GM12878 (cell line): ENCODE data around the gene DLG4.

Source experiments
- CHD1 ChIP-seq: IDR thresholded peaks from 2 replicates; pipeline ENCODE4 v1.6.1; 2012; ENCODE audit warnings: low read depth, low read length, improper control_type of control experiment
- EGR1 ChIP-seq, 2 experiments: IDR thresholded peaks; 1 replicate in 1 of 2; 2 replicates in 1 of 2; pipeline ENCODE4 v1.6.1; 2011 to 2012; ENCODE audit warnings: low read depth in 2 of 2, low read length in 2 of 2, borderline replicate concordance in 1 of 2, mild to moderate bottlenecking in 1 of 2, moderate library complexity in 1 of 2
- EZH2 ChIP-seq: IDR thresholded peaks from 2 replicates; pipeline ENCODE4 v1.6.1; 2012; ENCODE audit warnings: low read depth, mild to moderate bottlenecking, control low read depth, inconsistent platforms, low read length, borderline replicate concordance; ENCODE audit not compliant: control insufficient read depth
- FOS ChIP-seq: IDR thresholded peaks from 3 replicates; pipeline ENCODE4 v1.6.1; 2011; ENCODE audit warnings: borderline replicate concordance; ENCODE audit not compliant: insufficient read length; ENCODE audit errors: extremely low read depth
- NFIC ChIP-seq: IDR thresholded peaks from 2 replicates; pipeline ENCODE4 v1.6.1; 2012; ENCODE audit warnings: low read depth, mild to moderate bottlenecking, inconsistent platforms, low read length, moderate library complexity
- POLR2A ChIP-seq: IDR thresholded peaks from 2 replicates; pipeline ENCODE4 v1.6.1; 2011; ENCODE audit warnings: low read depth, mild to moderate bottlenecking, low read length
- POLR2AphosphoS5 ChIP-seq: IDR thresholded peaks from 2 replicates; pipeline ENCODE4 v1.6.1; 2011; ENCODE audit warnings: mild to moderate bottlenecking, low read length, inconsistent platforms
- SMAD1 ChIP-seq: fragments of 450-650 bp; IDR thresholded peaks from 2 replicates; pipeline ENCODE4 v1.6.1; 2018; ENCODE audit warnings: mild to moderate bottlenecking, low read depth; ENCODE audit not compliant: partially characterized antibody
- SPI1 ChIP-seq: IDR thresholded peaks from 2 replicates; pipeline ENCODE4 v1.6.1; 2011; ENCODE audit warnings: low read depth, mild to moderate bottlenecking, low read length, moderate library complexity, borderline replicate concordance; ENCODE audit not compliant: insufficient read depth
- SREBF2 ChIP-seq: IDR thresholded peaks from 2 replicates; pipeline ENCODE4 v1.6.1; 2012; ENCODE audit warnings: mild to moderate bottlenecking, low read length
- TBL1XR1 ChIP-seq: IDR thresholded peaks from 2 replicates; pipeline ENCODE4 v1.6.1; 2012; ENCODE audit warnings: low read depth, low read length, improper control_type of control experiment
- USF2 ChIP-seq: IDR thresholded peaks from 2 replicates; pipeline ENCODE4 v1.6.1; 2011; ENCODE audit warnings: low read depth, low read length, improper control_type of control experiment, borderline replicate concordance

GRCh38 chr17:7215136-7215638 lies 4.4 kb downstream of the DLG4 start:
- no peak for TF ChIP-seq EZH2
- TF ChIP-seq FOS = no peak
- no peak for TF ChIP-seq NFIC
- TF ChIP-seq CHD1 = no peak
- TF ChIP-seq TBL1XR1 = no peak
- no peak for TF ChIP-seq SMAD1
- no peak for TF ChIP-seq EGR1 (IDR thresholded peaks at IDR 0.05; ENCODE audit: borderline replicate concordance in 1 of 2, low read depth in 2 of 2, low read length in 2 of 2)
- TF ChIP-seq POLR2AphosphoS5 = no peak
- TF ChIP-seq SPI1 = no peak
- no peak for TF ChIP-seq POLR2A
- TF ChIP-seq USF2 = no peak
- no peak for TF ChIP-seq SREBF2
